GM18951 (cell line): ENCODE data around the gene SLC25A41.

Experiments used
- POLR2A ChIP-seq: IDR thresholded peaks from 4 replicates; pipeline ENCODE4 v1.6.1; 2011; ENCODE audit warnings: mild to moderate bottlenecking; ENCODE audit not compliant: insufficient read length, insufficient read depth; ENCODE audit errors: extremely low read depth
- in situ Hi-C: fragments of 300-500 bp; cut with MboI; formaldehyde crosslinking; loops from one replicate; pipeline ENCODE4 v1.12.0; 2022; ENCODE audit warnings: low sequenced_read_pairs, mixed read lengths, inconsistent platforms; ENCODE audit not compliant: unreplicated experiment

The SLC25A41 gene

GRCh38 chr19:6427131-6427530, 6.4 kb downstream of the SLC25A41 start:
- in situ Hi-C loops, result no loop called here
- no peak for TF ChIP-seq POLR2A

GRCh38 chr19:6425732-6426620, 7.6 kb downstream of the SLC25A41 start:
- no peak for TF ChIP-seq POLR2A
- in situ Hi-C loops, result no loop called here

- peak; percentile 57 for TF ChIP-seq POLR2A
- in situ Hi-C loops, result no loop called here
These were observed 8.4 kb downstream of the SLC25A41 start for GRCh38 chr19:6424939-6425731.

GRCh38 chr19:6424195-6424938, 9.2 kb downstream of the SLC25A41 start, which contains the start of gene KHSRP:
KHSRP (minus strand) TSS chr19:6424811; CDS start chr19:6424701, 110 bp downstream.
- peak; percentile 83 for TF ChIP-seq POLR2A
- in situ Hi-C loops, result no loop called here

- in situ Hi-C loops, result no loop called here
- TF ChIP-seq POLR2A, result no peak
These were observed 9.9 kb downstream of the SLC25A41 start for GRCh38 chr19:6423499-6424194.

GRCh38 chr19:6421075-6422014, 12.2 kb downstream of the SLC25A41 start:
- in situ Hi-C loops, result no loop called here
- TF ChIP-seq POLR2A, result no peak

- in situ Hi-C loops, result no loop called here
- TF ChIP-seq POLR2A, result no peak
These were observed 15.0 kb downstream of the SLC25A41 start for GRCh38 chr19:6418562-6418932.

GRCh38 chr19:6417713-6418561, 15.6 kb downstream of the SLC25A41 start:
- no peak for TF ChIP-seq POLR2A
- in situ Hi-C loops, result no loop called here

- no peak for TF ChIP-seq POLR2A
- in situ Hi-C loops, result no loop called here
These were observed 16.7 kb downstream of the SLC25A41 start for GRCh38 chr19:6416658-6417405.

GRCh38 chr19:6415591-6416190, 17.9 kb downstream of the SLC25A41 start:
- in situ Hi-C loops, result no loop called here
- TF ChIP-seq POLR2A, result no peak
